Liver (tissue), 9 donors: Measurements from ENCODE around the gene DHRS2. TPM values are rescaled to one million over a fixed set of nuclear protein-coding genes. Genes with fewer than 3 reads are reported as not detected.
"Not testable (repeated sequence)": the region's sequence is repeated elsewhere in the genome, so short reads cannot be mapped to it uniquely, and the experiment has no call there.

Experiments used
- DNase-seq: peaks from one replicate; pipeline ENCODE4 v3.0.0-alpha.2; 2017; ENCODE audit warnings: low spot score
- H3K27ac ChIP-seq, 2 donors: one replicate each; pipeline ENCODE4 v1.7.0; 2013; ENCODE audit warnings: inconsistent platforms in 2 of 2, low read length in 2 of 2, control low read depth in 1 of 2, low read depth in 1 of 2, mild to moderate bottlenecking in 1 of 2
- H3K27me3 ChIP-seq, 4 donors: one replicate each; pipeline versions ENCODE4 v1.6.1 to v1.7.0; 2013; ENCODE audit warnings: low read length in 3 of 4, inconsistent platforms in 1 of 4, mild to moderate bottlenecking in 1 of 4, moderate library complexity in 1 of 4; ENCODE audit not compliant: control insufficient read depth in 4 of 4, insufficient read depth in 4 of 4
- H3K36me3 ChIP-seq, 4 donors: one replicate each; pipeline versions ENCODE4 v1.6.1 to v1.7.0; 2013; ENCODE audit warnings: low read length in 3 of 4, mild to moderate bottlenecking in 3 of 4, low read depth in 1 of 4, moderate library complexity in 1 of 4; ENCODE audit not compliant: control insufficient read depth in 4 of 4, insufficient read depth in 3 of 4
- H3K4me1 ChIP-seq, 4 donors: one replicate each; pipeline versions ENCODE4 v1.6.1 to v1.7.0; 2013; ENCODE audit warnings: low read length in 3 of 4, mild to moderate bottlenecking in 3 of 4, moderate library complexity in 1 of 4; ENCODE audit not compliant: control insufficient read depth in 4 of 4, insufficient read depth in 4 of 4
- H3K4me3 ChIP-seq, 3 donors: one replicate each; pipeline versions ENCODE4 v1.6.1 to v1.7.0; 2013; ENCODE audit warnings: low read length in 3 of 3, control low read depth in 1 of 3, low read depth in 1 of 3, mild to moderate bottlenecking in 1 of 3
- H3K9ac ChIP-seq, 2 donors: one replicate each; pipeline ENCODE4 v1.7.0; 2013; ENCODE audit warnings: low read length in 2 of 2, mild to moderate bottlenecking in 2 of 2, moderate library complexity in 2 of 2, control low read depth in 1 of 2, low read depth in 1 of 2
- H3K9me3 ChIP-seq, 4 donors: one replicate each; pipeline versions ENCODE4 v1.6.1 to v1.7.0; 2013; ENCODE audit warnings: low read length in 3 of 4; ENCODE audit not compliant: control insufficient read depth in 4 of 4
- HNF4A ChIP-seq, 2 donors: conservative IDR thresholded peaks; 2 replicates each; pipeline ENCODE4 v1.6.1; 2016; ENCODE audit warnings: antibody characterized with exemption in 2 of 2, mild to moderate bottlenecking in 2 of 2
- HNF4G ChIP-seq: IDR thresholded peaks from 2 replicates; pipeline ENCODE4 v1.6.1; 2016; ENCODE audit warnings: antibody characterized with exemption
- JUND ChIP-seq, 2 donors: IDR thresholded peaks; 2 replicates each; pipeline ENCODE4 v1.6.1; 2016; ENCODE audit warnings: antibody characterized with exemption in 2 of 2
- NR2F2 ChIP-seq: IDR thresholded peaks from 2 replicates; pipeline ENCODE4 v1.6.1; 2016; ENCODE audit warnings: antibody characterized with exemption
- RAD21 ChIP-seq, 2 donors: IDR thresholded peaks; 2 replicates each; pipeline ENCODE4 v1.6.1; 2016; ENCODE audit warnings: antibody characterized with exemption in 2 of 2, mild to moderate bottlenecking in 2 of 2
- REST ChIP-seq: IDR thresholded peaks from 2 replicates; pipeline ENCODE4 v1.6.1; 2016; ENCODE audit warnings: antibody characterized with exemption, mild to moderate bottlenecking
- RXRA ChIP-seq, 2 donors: IDR thresholded peaks; 2 replicates each; pipeline ENCODE4 v1.6.1; 2017 to 2018; ENCODE audit warnings: antibody characterized with exemption in 2 of 2, mild to moderate bottlenecking in 1 of 2
- SP1 ChIP-seq: IDR thresholded peaks from 2 replicates; pipeline ENCODE4 v1.6.1; 2018; ENCODE audit warnings: antibody characterized with exemption, mild to moderate bottlenecking
- ZBTB33 ChIP-seq: IDR thresholded peaks from 2 replicates; pipeline ENCODE4 v1.6.1; 2016; ENCODE audit warnings: antibody characterized with exemption
- WGBS: extraction: QIAGEN DNeasy Blood & Tissue Kit; methylation state at CpG from one replicate; pipeline ENCODE4 v1.1.7; 2013; 5-methylcytosine and 5-hydroxymethylcytosine counted together
- polyA plus RNA-seq, 2 donors: library from polyadenylated mRNA; stranded (reverse) in 1 of 2; unstranded in 1 of 2; fragments of 200-250 nt in 1 of 2; fragments of >200 nt in 1 of 2; fragmentation: Nextera tagmentation in 1 of 2; extraction: Ambion mirVana in 1 of 2; gene quantifications; one replicate each; pipeline versions ENCODE4 v1.2.1 to v1.2.3, GENCODE V29; 2013 to 2015
- total RNA-seq, 2 donors: library from RNA; depleted of rRNA; stranded (reverse); fragments of >200 nt; gene quantifications; one replicate each; pipeline ENCODE4 v1.2.3, GENCODE V29; 2014
- donor health status: healthy.
- donor health status: healthy.
- donor health status: healthy.
- donor health status: healthy.
- donor health status: healthy.

The DHRS2 gene
- total and polyA plus RNA-seq, 4 donors, result 0.33 to 1.0 (median 0.62) TPM

- 35% methylated on average over 7 of the region's 7 CpGs for WGBS
- H3K4me1 ChIP-seq, result peaks cover 16 to 58% (median 46%) of the 10 kb centered on the region in 4 donors
- not testable (repeated sequence) for H3K9me3 ChIP-seq, H3K36me3 ChIP-seq, DNase-seq, H3K27me3 ChIP-seq, H3K4me3 ChIP-seq, H3K9ac ChIP-seq
- peak overlapping the region; percentile 68 to 74 for H3K27ac ChIP-seq
- TF ChIP-seq HNF4G, result peak; percentile 79
- TF ChIP-seq RXRA (IDR thresholded peaks at IDR 0.05), result peak; percentile 7 to 40
- peak; percentile 96 for TF ChIP-seq ZBTB33
- peak; percentile 17 for TF ChIP-seq REST
- peak in 1 of 2 donors; percentile 39 for TF ChIP-seq JUND (IDR thresholded peaks at IDR 0.05)
- TF ChIP-seq HNF4A (conservative IDR thresholded peaks at IDR 0.05), result peak; percentile 79 to 88
- TF ChIP-seq SP1, result peak; percentile 68
These were observed 26.6 kb upstream of the DHRS2 start for GRCh38 chr14:23609411-23610089.

DNA sequence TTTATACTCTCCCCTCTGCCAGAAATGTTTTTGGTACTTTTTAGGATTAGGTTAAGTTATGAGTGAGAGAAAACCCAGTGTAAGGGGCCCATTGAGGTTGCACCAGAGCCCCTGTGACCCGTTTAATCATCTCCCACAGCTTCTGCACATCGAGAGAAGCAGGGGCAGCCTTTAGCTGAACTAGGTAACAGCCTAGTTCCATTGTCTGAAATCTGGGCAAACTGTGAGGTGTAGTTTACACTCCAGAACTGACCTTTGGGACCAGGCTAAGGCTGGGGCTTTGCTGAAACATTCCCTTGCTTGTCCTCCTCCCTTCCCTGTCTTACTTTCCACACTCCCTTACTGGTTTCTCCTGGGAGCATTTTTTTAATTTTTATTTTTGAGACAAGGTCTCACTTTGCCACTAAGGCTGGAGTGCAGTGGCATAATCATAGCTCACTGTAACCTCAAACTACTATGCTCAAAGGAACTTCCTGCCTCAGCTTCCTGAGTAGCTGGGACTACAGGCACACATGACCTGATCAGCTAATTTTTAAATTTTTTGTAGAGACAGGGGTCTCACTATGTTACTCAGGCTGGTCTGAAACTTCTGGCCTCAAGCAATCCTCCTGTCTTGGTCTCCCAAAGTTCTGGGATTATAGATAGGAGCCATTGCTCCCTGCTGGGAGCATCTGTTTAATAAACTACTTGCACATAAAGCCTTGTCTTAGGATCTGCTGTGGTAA is 25.9 kb upstream of the DHRS2 start:
- no peak for DNase-seq
- no peaks in the 10 kb centered on the region for H3K27me3 ChIP-seq
- no peak overlapping the region for H3K9ac ChIP-seq
- no peaks in the 10 kb centered on the region for H3K36me3 ChIP-seq
- H3K9me3 ChIP-seq, result no peaks in the 10 kb centered on the region
- H3K4me1 ChIP-seq, result peaks cover 17 to 59% (median 47%) of the 10 kb centered on the region in 4 donors
- TF ChIP-seq HNF4A (conservative IDR thresholded peaks at IDR 0.05), result peak; percentile 68 to 74
- peak; percentile 35 to 39 for TF ChIP-seq RXRA (IDR thresholded peaks at IDR 0.05)
- TF ChIP-seq SP1, result peak; percentile 72
- TF ChIP-seq NR2F2, result no peak
- no peak for TF ChIP-seq RAD21 (IDR thresholded peaks at IDR 0.05)
- peak; percentile 14 for TF ChIP-seq HNF4G
- peak; percentile 97 for TF ChIP-seq REST
- H3K27ac ChIP-seq, result peak overlapping the region; percentile 68 to 74
- no peak overlapping the region for H3K4me3 ChIP-seq
- WGBS, result 20% methylated on average over 2 of the region's 2 CpGs
